GM19025 (cell line): ENCODE measurements around the gene TNIP1.

Experiments used
- ATAC-seq: cut with Tn5 transposase; IDR thresholded peaks from one replicate; pipeline ENCODE4 v1.9.1; 2021; ENCODE audit warnings: mild to moderate bottlenecking, low read depth, moderate library complexity; ENCODE audit not compliant: unreplicated experiment

Gene TNIP1

GRCh38 chr5:151026088-151026487, 54.7 kb downstream of the TNIP1 start:
- ATAC-seq = no peak

- ATAC-seq = no peak
Observed at GRCh38 chr5:151025250-151025606, 55.6 kb downstream of the TNIP1 start.

GRCh38 chr5:151024440-151025249, 56.2 kb downstream of the TNIP1 start:
- no peak for ATAC-seq

GRCh38 chr5:151023651-151024050, 57.2 kb downstream of the TNIP1 start:
- ATAC-seq = no peak

- no peak for ATAC-seq
Observed at GRCh38 chr5:151023047-151023615, 57.7 kb downstream of the TNIP1 start.

GRCh38 chr5:151022511-151023018, 58.3 kb downstream of the TNIP1 start:
- ATAC-seq = no peak

GRCh38 chr5:151021746-151022145, 59.1 kb downstream of the TNIP1 start:
- no peak for ATAC-seq

GRCh38 chr5:151020304-151021110, 60.3 kb downstream of the TNIP1 start, which contains the start of gene GPX3:
Gene GPX3, plus strand, starts transcription at chr5:151020591. Its CDS starts 64 bp downstream, at chr5:151020655.
- no peak for ATAC-seq

GRCh38 chr5:151019331-151019730, 61.5 kb downstream of the TNIP1 start:
- no peak for ATAC-seq

GRCh38 chr5:151018846-151019245, 62.0 kb downstream of the TNIP1 start:
- ATAC-seq = no peak

GRCh38 chr5:151017897-151018296, 62.9 kb downstream of the TNIP1 start:
- ATAC-seq = no peak

GRCh38 chr5:151016700-151017099, 64.1 kb downstream of the TNIP1 start:
- no peak for ATAC-seq

- no peak for ATAC-seq
Observed at GRCh38 chr5:151015974-151016587, 64.8 kb downstream of the TNIP1 start.

- no peak for ATAC-seq
Observed at GRCh38 chr5:151014680-151015343, 66.0 kb downstream of the TNIP1 start.

- no peak for ATAC-seq
Observed at GRCh38 chr5:151012862-151013261, 68.0 kb downstream of the TNIP1 start.

GRCh38 chr5:151008906-151009305, 71.9 kb downstream of the TNIP1 start:
- no peak for ATAC-seq

GRCh38 chr5:151008210-151008491, 72.7 kb downstream of the TNIP1 start:
- ATAC-seq = no peak

GRCh38 chr5:151007430-151008209, 73.2 kb downstream of the TNIP1 start:
- ATAC-seq = no peak

- no peak for ATAC-seq
Observed at GRCh38 chr5:151006704-151007334, 74.0 kb downstream of the TNIP1 start.
